Brain microvascular endothelial cell (primary cell): ENCODE results near the gene TCF7L2.

Source experiments
- DNase-seq: peaks from one replicate; pipeline ENCODE4 v3.0.0-alpha.2; 2020
- H3K27ac ChIP-seq: fragments of 250-450 bp; sonication (Bioruptor Pico); 2 replicates; pipeline ENCODE4 v1.5.1; 2020; ENCODE audit warnings: mild to moderate bottlenecking, moderate library complexity
- H3K27me3 ChIP-seq: fragments of 250-450 bp; sonication (Bioruptor Pico); replicated peaks from 2 replicates; pipeline ENCODE4 v1.5.1; 2020; ENCODE audit warnings: mild to moderate bottlenecking
- H3K36me3 ChIP-seq: fragments of 250-450 bp; sonication (Bioruptor Pico); replicated peaks from 2 replicates; pipeline ENCODE4 v1.5.1; 2020; ENCODE audit warnings: mild to moderate bottlenecking
- H3K4me3 ChIP-seq: 2 replicates; pipeline ENCODE4 v1.5.1; 2011; ENCODE audit warnings: low read depth, mild to moderate bottlenecking, control low read depth, low read length, moderate library complexity
- in situ Hi-C: cut with HindIII; loops from 2 replicates; pipeline ENCODE4 v1.10.0; 2017; ENCODE audit warnings: low sequenced_read_pairs, low pct_ligation_motif_present
- TF ChIP-seq, protein P1 (sequence below): IDR thresholded peaks from 2 replicates; pipeline ENCODE4 v1.5.1; 2011; ENCODE audit warnings: low read depth, mild to moderate bottlenecking, moderate library complexity, low read length, control low read depth, inconsistent platforms; ENCODE audit errors: missing control alignments

The TCF7L2 gene

DNA sequence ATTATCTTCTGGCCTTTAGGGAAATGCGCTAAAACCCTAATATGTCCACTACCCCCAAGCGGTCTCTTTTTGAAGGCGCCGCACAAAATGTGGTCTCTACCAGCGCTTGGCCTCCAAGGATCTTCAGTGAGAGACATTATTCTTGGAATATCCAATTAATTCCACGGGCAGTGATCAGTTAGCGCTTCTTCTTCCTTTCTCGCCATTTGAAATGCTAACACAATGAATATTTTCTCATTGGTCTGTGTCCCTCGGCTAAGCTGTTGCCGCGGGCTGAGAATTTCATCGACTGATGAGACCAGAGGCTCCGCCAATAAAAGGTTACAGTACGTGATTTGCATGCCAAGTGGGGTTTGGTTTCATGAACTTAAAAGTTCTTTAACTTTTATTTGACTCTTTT is 169.8 kb downstream of the TCF7L2 start:
- TF ChIP-seq, protein P1, sequence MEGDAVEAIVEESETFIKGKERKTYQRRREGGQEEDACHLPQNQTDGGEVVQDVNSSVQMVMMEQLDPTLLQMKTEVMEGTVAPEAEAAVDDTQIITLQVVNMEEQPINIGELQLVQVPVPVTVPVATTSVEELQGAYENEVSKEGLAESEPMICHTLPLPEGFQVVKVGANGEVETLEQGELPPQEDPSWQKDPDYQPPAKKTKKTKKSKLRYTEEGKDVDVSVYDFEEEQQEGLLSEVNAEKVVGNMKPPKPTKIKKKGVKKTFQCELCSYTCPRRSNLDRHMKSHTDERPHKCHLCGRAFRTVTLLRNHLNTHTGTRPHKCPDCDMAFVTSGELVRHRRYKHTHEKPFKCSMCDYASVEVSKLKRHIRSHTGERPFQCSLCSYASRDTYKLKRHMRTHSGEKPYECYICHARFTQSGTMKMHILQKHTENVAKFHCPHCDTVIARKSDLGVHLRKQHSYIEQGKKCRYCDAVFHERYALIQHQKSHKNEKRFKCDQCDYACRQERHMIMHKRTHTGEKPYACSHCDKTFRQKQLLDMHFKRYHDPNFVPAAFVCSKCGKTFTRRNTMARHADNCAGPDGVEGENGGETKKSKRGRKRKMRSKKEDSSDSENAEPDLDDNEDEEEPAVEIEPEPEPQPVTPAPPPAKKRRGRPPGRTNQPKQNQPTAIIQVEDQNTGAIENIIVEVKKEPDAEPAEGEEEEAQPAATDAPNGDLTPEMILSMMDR, result no peak
- Histone ChIP-seq H3K4me3 (no peak overlapping the region), H3K27me3 (no peaks in the 10 kb centered on the region), H3K36me3 (no peaks in the 10 kb centered on the region), H3K27ac (no peak overlapping the region)
- DNase-seq, result no peak
- in situ Hi-C loops, result no loop called here

- TF ChIP-seq, protein P1, result no peak
- Histone ChIP-seq H3K27ac (no peak overlapping the region), H3K4me3 (no peak overlapping the region), H3K27me3 (no peaks in the 10 kb centered on the region), H3K36me3 (no peaks in the 10 kb centered on the region)
- in situ Hi-C loops, result no loop called here
- DNase-seq, result no peak
Measured at GRCh38 chr10:113121153-113121552, 171.1 kb downstream of the TCF7L2 start.

DNA sequence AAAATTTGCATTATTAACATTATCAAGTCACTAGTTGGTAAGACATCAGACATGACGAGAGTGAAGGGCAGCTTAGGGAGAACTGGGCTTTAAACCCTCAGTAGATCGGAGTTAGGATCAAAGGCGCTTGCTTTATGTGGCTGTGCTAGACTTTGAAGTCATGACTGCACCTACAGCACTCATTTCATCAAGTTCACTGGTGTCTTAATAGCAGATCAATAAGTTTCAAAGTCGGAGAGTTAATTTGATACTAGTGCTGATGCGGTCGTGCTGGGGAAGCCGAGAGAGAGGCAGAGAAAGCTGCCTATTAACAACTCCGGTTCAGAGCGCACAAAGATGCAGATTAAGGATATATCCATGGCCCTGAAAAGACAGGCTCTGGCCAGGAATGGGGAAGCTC is 172.9 kb downstream of the TCF7L2 start:
- H3K4me3 ChIP-seq, result no peak overlapping the region
- in situ Hi-C loops, result no loop called here
- H3K27me3 ChIP-seq, result no peaks in the 10 kb centered on the region
- H3K27ac ChIP-seq, result no peak overlapping the region
- TF ChIP-seq, protein P1, result no peak
- H3K36me3 ChIP-seq, result no peaks in the 10 kb centered on the region
- DNase-seq, result no peak

- Histone ChIP-seq H3K27ac (no peak overlapping the region), H3K36me3 (no peaks in the 10 kb centered on the region), H3K27me3 (no peaks in the 10 kb centered on the region), H3K4me3 (no peak overlapping the region)
- in situ Hi-C loops, result no loop called here
- TF ChIP-seq, protein P1, result no peak
- DNase-seq, result no peak
Measured at GRCh38 chr10:113124724-113125123, 174.7 kb downstream of the TCF7L2 start.

DNA sequence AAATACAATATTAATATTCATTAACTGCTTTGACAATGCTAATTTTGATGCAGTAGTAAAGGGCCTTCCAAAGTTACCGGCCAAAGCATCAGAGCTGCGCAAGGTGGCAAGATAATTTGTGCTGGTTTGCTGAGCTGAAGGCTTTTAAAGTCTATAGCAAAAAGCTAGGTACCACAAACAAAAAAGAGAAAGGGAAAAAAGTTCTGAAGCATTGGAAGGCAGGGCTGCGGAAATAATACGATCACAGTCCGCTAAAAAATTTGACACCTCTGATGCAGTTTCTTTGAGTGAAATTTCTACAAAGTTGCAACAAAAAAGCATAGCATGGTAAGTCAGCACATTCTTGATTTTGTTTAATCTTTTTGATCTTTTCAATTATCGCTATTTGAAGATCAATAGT is 175.6 kb downstream of the TCF7L2 start:
- TF ChIP-seq, protein P1, result no peak
- H3K27me3 ChIP-seq, result no peaks in the 10 kb centered on the region
- in situ Hi-C loops, result no loop called here
- no peak overlapping the region for H3K4me3 ChIP-seq
- H3K36me3 ChIP-seq, result no peaks in the 10 kb centered on the region
- DNase-seq, result no peak
- H3K27ac ChIP-seq, result no peak overlapping the region
